Gastroesophageal sphincter (tissue), 4 donors: ENCODE measurements around the gene IGLL5. TPM values are rescaled to one million over a fixed set of nuclear protein-coding genes. Genes with fewer than 3 reads are reported as not detected.

Experiments used
- ATAC-seq: fragments of 150-250 bp; one replicate; pipeline ENCODE4 v1.9.1; 2016; ENCODE audit warnings: mild to moderate bottlenecking, moderate library complexity
- H3K27ac ChIP-seq, 4 donors: fragments of 200-600 bp; sonication (generic) in 3 of 4; 1 replicate in 3 of 4; 2 replicates in 1 of 4; pipeline ENCODE4 v1.5.1; 2016 to 2019
- H3K27me3 ChIP-seq: fragments of 200-600 bp; sonication (generic); one replicate; pipeline ENCODE4 v1.5.1; 2019
- H3K36me3 ChIP-seq, 2 donors: fragments of 200-600 bp; sonication (generic); one replicate each; pipeline ENCODE4 v1.5.1; 2019; ENCODE audit warnings: control low read depth in 1 of 2
- H3K4me1 ChIP-seq, 3 donors: fragments of 200-600 bp; sonication (generic); 1 replicate in 2 of 3; 2 replicates in 1 of 3; pipeline ENCODE4 v1.5.1; 2016 to 2019; ENCODE audit warnings: control low read depth in 2 of 3
- H3K4me3 ChIP-seq, 2 donors: fragments of 200-600 bp; sonication (generic); one replicate each; pipeline ENCODE4 v1.5.1; 2019; ENCODE audit warnings: mild to moderate bottlenecking in 1 of 2, moderate library complexity in 1 of 2
- H3K9me3 ChIP-seq, 3 donors: fragments of 200-600 bp; sonication (generic); one replicate each; pipeline ENCODE4 v1.5.1; 2017 to 2019; ENCODE audit warnings: control low read depth in 2 of 3
- CTCF ChIP-seq, 4 experiments: fragments of 200-600 bp in 2 of 4; fragments of 450-650 bp in 2 of 4; sonication (generic) in 1 of 4; IDR thresholded peaks; one replicate each; pipeline ENCODE4 v1.5.1; 2017 to 2019; ENCODE audit warnings: antibody characterized with exemption in 4 of 4, mild to moderate bottlenecking in 2 of 4, moderate library complexity in 2 of 4
- EP300 ChIP-seq: sonication (generic); formaldehyde crosslinking; IDR thresholded peaks from one replicate; pipeline ENCODE4 v1.6.1; 2017; ENCODE audit warnings: antibody characterized with exemption, mild to moderate bottlenecking
- POLR2A ChIP-seq, 2 donors: fragments of 450-650 bp; IDR thresholded peaks; one replicate each; pipeline ENCODE4 v1.6.1; 2017; ENCODE audit warnings: antibody characterized with exemption in 2 of 2, mild to moderate bottlenecking in 2 of 2, moderate library complexity in 1 of 2
- POLR2AphosphoS5 ChIP-seq: sonication (generic); formaldehyde crosslinking; IDR thresholded peaks from one replicate; pipeline ENCODE4 v1.6.1; 2017; ENCODE audit warnings: antibody characterized with exemption
- WGBS, 2 donors: methylation state at CpG; one replicate each; pipeline ENCODE4 v1.1.5; 2018; ENCODE audit warnings: low coverage in 1 of 2; 5-methylcytosine and 5-hydroxymethylcytosine counted together
- total RNA-seq, 4 donors: library from RNA; depleted of rRNA; stranded (reverse); fragments of >200 nt; gene quantifications; one replicate each; pipeline ENCODE4 v1.1.0, GENCODE V29; 2016

The IGLL5 gene
- total RNA-seq, 4 donors from 2014 or later = 4.1 TPM; not detected in 3

GRCh38 chr22:22925146-22925804, 37.7 kb downstream of the IGLL5 start:
- peaks cover 54% of the 10 kb centered on the region for H3K27me3 ChIP-seq
- no peak for ATAC-seq
- H3K27ac ChIP-seq = no peak overlapping the region
- WGBS, 2 donors = 74 to 83% methylated on average over 7 to 9 of the region's 14 CpGs
- H3K4me1 ChIP-seq = peaks cover 0 to 5% (median 0%) of the 10 kb centered on the region in 3 donors
- H3K9me3 ChIP-seq = no peaks in the 10 kb centered on the region
- no peaks in the 10 kb centered on the region for H3K36me3 ChIP-seq
- TF ChIP-seq POLR2AphosphoS5 (no peak), CTCF (IDR thresholded peaks at IDR 0.05) (no peak), EP300 (no peak), POLR2A (IDR thresholded peaks at IDR 0.05) (no peak)
- no peak overlapping the region for H3K4me3 ChIP-seq

- Histone ChIP-seq H3K27me3 (peaks cover 61% of the 10 kb centered on the region), H3K27ac (no peak overlapping the region), H3K4me1 (peaks cover 0 to 5% (median 0%) of the 10 kb centered on the region in 3 donors), H3K4me3 (no peak overlapping the region), H3K36me3 (no peaks in the 10 kb centered on the region), H3K9me3 (no peaks in the 10 kb centered on the region)
- TF ChIP-seq CTCF (IDR thresholded peaks at IDR 0.05) = no peak
- no peak for TF ChIP-seq EP300
- TF ChIP-seq POLR2A (IDR thresholded peaks at IDR 0.05) = no peak
- no peak for TF ChIP-seq POLR2AphosphoS5
- 34 to 60% methylated on average over 5 to 8 of the region's 8 CpGs for WGBS, 2 donors
- ATAC-seq = no peak
Observed at GRCh38 chr22:22925805-22926369, 38.3 kb downstream of the IGLL5 start.

GRCh38 chr22:22926370-22927195, 39.0 kb downstream of the IGLL5 start:
- peaks cover 0 to 5% (median 0%) of the 10 kb centered on the region in 3 donors for H3K4me1 ChIP-seq
- no peak for ATAC-seq
- H3K27me3 ChIP-seq = peaks cover 68% of the 10 kb centered on the region
- no peak for TF ChIP-seq POLR2A (IDR thresholded peaks at IDR 0.05)
- TF ChIP-seq CTCF (IDR thresholded peaks at IDR 0.05) = no peak
- TF ChIP-seq EP300 = no peak
- TF ChIP-seq POLR2AphosphoS5 = no peak
- H3K9me3 ChIP-seq = no peaks in the 10 kb centered on the region
- H3K27ac ChIP-seq = no peak overlapping the region
- WGBS, 2 donors = 25% methylated on average over 2 of the region's 13 CpGs; no CpG with 5 or more reads in 1 of the 2 donors
- no peaks in the 10 kb centered on the region for H3K36me3 ChIP-seq
- no peak overlapping the region for H3K4me3 ChIP-seq

GRCh38 chr22:22927196-22927887, 39.7 kb downstream of the IGLL5 start:
- Histone ChIP-seq H3K4me1 (peaks cover 0 to 5% (median 0%) of the 10 kb centered on the region in 3 donors), H3K9me3 (no peaks in the 10 kb centered on the region), H3K4me3 (no peak overlapping the region), H3K27me3 (peaks cover 73% of the 10 kb centered on the region), H3K36me3 (no peaks in the 10 kb centered on the region), H3K27ac (no peak overlapping the region)
- WGBS, 2 donors = 90% methylated on average over 2 of the region's 21 CpGs; no CpG with 5 or more reads in 1 of the 2 donors
- no peak for ATAC-seq
- TF ChIP-seq EP300 (no peak), CTCF (IDR thresholded peaks at IDR 0.05) (no peak), POLR2AphosphoS5 (no peak), POLR2A (IDR thresholded peaks at IDR 0.05) (no peak)
